TTC549 (cell line): ENCODE results near the gene MTFR1L.

Source experiments
- FAIRE-seq: peaks from 2 replicates; lab custom pipeline; 2012; peaks lifted over from hg19 to GRCh38; lab: Jason Lieb, UNC

MTFR1L gene

DNA sequence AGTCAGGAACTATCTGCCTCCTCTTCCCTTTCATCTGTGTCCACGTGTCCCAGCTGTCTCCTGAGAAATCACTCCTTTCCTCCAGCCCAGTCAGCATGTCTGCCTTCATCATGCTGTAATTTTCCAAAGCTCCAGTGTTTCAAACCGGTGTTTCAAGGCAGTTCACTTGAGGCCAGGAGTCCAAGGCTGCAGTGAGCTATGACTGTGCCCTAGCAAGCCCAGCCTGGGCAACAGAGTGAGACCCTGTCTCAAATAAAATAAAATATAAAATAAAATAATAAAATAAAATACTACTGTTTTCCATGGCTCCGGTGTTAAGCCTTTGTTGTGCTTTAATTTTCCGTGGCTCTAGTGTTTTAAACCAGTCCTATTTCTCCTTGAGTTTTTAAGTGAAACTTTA, 27.6 kb upstream of the MTFR1L start:
- no peak for FAIRE-seq

- no peak for FAIRE-seq
Measured at GRCh38 chr1:25793585-25794170, 26.1 kb upstream of the MTFR1L start.

DNA sequence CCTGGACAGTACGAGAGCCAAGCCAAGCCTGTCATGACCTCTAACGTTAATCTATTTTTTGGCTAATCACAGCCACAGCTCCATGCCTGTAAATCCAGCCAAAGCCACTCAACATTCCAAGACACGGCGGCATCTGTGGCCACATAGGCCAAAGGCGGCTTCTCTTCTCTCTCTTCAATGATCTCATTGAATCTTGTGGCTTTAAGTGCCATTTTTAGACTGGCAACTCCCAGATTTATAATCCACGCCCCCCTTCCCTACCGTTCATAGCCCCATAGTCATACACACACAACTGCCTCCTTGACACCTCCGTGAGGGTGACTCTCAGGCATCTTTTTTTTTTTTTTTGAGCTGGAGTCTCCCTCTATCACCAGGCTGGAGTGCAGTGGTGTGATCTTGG, 25.4 kb upstream of the MTFR1L start:
- FAIRE-seq = no peak

DNA sequence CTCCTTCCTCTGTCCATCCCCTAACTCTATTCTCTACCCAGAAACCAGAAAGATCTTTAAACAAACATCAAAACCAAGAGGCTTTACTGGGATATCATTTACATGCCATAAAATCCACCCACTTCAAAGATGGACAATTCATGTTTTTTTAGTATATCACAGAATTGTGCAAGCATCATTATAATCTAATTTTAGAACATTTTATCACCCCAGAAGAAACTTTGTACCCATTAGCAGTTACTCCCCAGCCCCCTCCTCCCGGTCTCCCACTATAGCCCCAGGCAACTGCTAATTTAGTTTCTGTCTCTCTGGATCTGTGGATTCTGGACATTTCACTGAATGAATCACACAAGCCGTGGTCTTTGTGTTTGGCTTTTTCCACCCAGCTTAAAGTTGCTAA, 24.5 kb upstream of the MTFR1L start:
- no peak for FAIRE-seq

- no peak for FAIRE-seq
Measured at GRCh38 chr1:25795946-25796810, 23.6 kb upstream of the MTFR1L start.

GRCh38 chr1:25796811-25797458, 22.8 kb upstream of the MTFR1L start:
- FAIRE-seq = peak; percentile 49

- FAIRE-seq = no peak
Measured at GRCh38 chr1:25797939-25798338, 21.8 kb upstream of the MTFR1L start.

GRCh38 chr1:25798666-25799351, 20.9 kb upstream of the MTFR1L start:
- no peak for FAIRE-seq

DNA sequence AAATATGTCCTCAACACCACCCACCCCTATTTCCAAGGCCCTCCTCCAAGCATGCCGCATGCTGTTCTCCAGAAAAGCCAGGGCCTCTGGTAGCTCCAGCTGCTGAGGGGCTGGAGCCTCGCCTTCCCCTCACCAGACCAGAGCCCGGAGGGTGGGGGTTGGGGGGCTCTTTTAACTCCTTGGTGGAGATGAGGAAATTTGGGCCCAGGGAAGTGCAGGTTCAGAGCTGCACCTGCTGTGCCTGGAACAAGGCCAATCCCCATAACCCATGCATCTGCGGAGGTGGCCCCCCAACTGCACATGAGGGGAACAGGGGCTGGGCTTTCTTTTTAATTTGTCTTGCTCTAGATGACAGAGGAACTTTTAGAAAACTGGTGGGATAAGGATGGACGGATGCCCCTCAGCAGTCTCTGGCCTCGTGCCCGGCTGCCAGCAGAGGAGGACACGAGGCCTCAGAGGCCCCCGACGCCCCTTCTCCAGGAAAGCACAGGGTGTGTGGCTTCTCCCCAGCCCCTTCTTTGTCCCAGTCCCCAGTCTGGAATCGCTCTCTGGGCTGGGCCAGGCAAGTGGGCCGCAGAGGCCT, 20.3 kb upstream of the MTFR1L start:
- FAIRE-seq = no peak

GRCh38 chr1:25799935-25800702, 19.6 kb upstream of the MTFR1L start, which contains the start of gene SELENON:
TSS of gene SELENON (plus strand) at chr1:25800193. CDS start at chr1:25800231, 38 bp downstream.
- FAIRE-seq = no peak

DNA sequence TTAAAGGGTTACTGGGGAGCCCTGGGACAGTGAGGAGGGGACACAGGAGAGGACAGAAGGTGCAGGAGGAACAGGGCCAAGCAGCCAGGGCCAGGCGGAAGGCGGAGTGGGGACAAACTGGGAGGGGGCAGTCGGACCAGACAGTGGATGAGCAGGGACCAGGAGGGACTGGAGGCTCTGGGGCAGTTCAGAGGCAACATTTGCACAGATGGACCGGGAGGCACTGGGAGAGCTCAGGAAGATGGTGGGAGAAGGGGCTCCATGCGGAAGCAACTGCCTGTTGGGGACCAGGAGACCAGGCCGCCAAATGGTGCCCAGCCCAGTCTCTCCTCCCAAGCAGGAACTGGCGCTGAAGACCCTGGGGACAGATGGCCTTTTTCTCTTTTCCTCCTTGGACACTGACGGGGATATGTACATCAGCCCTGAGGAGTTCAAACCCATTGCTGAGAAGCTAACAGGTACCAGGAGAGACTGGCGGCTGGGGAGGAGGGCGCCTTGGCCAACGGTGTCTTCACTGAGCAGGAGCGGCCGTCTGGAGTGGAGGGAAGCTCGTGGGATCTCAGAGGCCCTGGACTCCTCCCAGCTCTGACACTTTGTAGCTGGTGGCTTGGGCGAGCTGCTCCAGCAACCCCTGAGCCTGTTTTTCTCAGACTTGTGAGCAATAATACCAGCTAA, 18.9 kb upstream of the MTFR1L start:
- FAIRE-seq = no peak

- no peak for FAIRE-seq
Measured at GRCh38 chr1:25802915-25803314, 16.8 kb upstream of the MTFR1L start.

DNA sequence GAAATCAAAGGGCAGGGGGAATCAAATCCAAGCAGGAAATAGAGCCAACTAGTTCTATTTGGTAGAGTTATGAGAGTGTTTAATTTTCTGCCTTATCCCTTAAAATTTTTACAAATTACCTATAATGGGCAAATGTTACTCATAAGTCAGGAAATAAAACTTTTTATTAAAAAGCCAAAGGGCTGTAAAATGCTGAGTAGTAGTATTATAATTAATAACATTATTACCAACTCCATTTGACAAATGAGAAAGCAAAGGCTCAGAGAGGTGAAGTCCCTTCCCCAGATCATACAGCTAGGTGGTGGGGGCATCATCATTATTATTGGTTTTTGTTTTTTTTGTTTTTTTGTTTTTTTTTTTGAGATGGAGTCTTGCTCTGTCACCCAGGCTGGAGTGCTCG, 16.4 kb upstream of the MTFR1L start:
- no peak for FAIRE-seq

GRCh38 chr1:25804244-25804963, 15.3 kb upstream of the MTFR1L start:
- FAIRE-seq = no peak

GRCh38 chr1:25804964-25805862, 14.5 kb upstream of the MTFR1L start:
- no peak for FAIRE-seq

GRCh38 chr1:25805863-25806225, 13.9 kb upstream of the MTFR1L start:
- FAIRE-seq = no peak

- no peak for FAIRE-seq
Measured at GRCh38 chr1:25806418-25806817, 13.3 kb upstream of the MTFR1L start.

DNA sequence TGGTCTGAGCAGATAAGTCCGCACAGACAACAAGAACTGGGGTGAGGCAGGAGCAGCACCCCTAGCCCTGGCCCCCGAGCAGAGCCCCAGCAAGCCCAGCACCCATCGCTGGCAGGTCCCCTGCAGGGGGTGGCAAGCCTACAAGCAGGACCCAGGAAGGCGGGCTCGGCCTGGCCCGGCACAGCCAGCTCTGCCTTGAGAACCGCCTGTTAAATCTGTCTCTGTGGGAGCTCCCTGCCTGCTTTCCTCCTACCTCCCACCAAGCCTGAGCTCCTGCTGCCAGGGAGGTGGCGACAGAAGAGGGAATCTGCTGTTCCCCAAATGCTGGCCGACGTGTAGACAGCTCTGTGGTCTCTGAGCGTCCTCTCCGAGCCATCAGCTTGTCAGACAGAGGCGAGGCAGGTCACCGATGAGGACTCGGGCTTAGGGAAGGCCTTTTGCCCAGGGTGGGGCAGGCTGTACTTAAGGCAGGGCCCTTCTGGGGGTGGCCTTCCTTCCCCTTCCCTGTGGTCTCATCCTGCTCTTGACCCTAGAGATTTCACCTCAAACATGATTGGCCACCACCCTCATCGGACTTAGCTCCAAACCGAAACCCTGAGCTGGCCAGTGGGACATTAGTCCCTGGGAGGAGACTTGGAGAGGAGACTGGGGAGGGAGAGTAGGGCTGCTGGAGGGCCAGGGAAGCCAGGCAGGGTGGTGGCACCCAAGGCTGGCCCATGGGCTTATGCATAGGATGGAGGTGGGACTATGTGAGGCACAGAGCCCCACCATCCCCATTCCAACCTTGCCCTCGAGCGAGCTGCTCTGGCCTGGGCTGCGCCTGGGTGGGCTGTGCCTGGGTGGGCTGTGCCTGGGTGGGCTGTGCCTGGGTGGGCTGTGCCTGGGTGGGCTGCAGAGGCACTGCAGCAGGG, 12.0 kb upstream of the MTFR1L start:
- FAIRE-seq = no peak
